ENCODE data around the gene SPECC1L. TPM values are rescaled to one million over a fixed set of nuclear protein-coding genes. Genes with fewer than 3 reads are reported as not detected.
"Not testable (repeated sequence)": the region's sequence is repeated elsewhere in the genome, so short reads cannot be mapped to it uniquely, and the experiment has no call there.

The SPECC1L gene
- total RNA-seq, 2 donors from 2014 or later = 33.6 to 39.1 TPM

GRCh38 chr22:24282401-24282800, 11.8 kb downstream of the SPECC1L start:
- no peaks in the 10 kb centered on the region for H3K36me3 ChIP-seq
- no peak overlapping the region for H3K4me3 ChIP-seq
- DNase-seq (ENCODE audit: low spot score) = no peak
- TF ChIP-seq CTCF (IDR thresholded peaks at IDR 0.05) = no peak
- peaks cover 0 to 32% of the 10 kb centered on the region in 2 donors for H3K4me1 ChIP-seq
- H3K9me3 ChIP-seq = no peaks in the 10 kb centered on the region
- no peaks in the 10 kb centered on the region for H3K27me3 ChIP-seq
- no peak overlapping the region for H3K27ac ChIP-seq

- no peaks in the 10 kb centered on the region for H3K27me3 ChIP-seq
- peaks cover 0 to 51% of the 10 kb centered on the region in 2 donors for H3K4me1 ChIP-seq
- no peaks in the 10 kb centered on the region for H3K36me3 ChIP-seq
- H3K9me3 ChIP-seq = no peaks in the 10 kb centered on the region
- DNase-seq (ENCODE audit: low spot score) = no peak
- H3K4me3 ChIP-seq = no peak overlapping the region
- peak overlapping the region; percentile 52 to 79 for H3K27ac ChIP-seq
- no peak for TF ChIP-seq CTCF (IDR thresholded peaks at IDR 0.05)
These were observed 14.1 kb downstream of the SPECC1L start for GRCh38 chr22:24284747-24285203.

- Histone ChIP-seq H3K27me3 (no peaks in the 10 kb centered on the region), H3K27ac (peak overlapping the region; percentile 52 to 79), H3K4me1 (peaks cover 0 to 56% of the 10 kb centered on the region in 2 donors), H3K4me3 (no peak overlapping the region), H3K36me3 (no peaks in the 10 kb centered on the region), H3K9me3 (no peaks in the 10 kb centered on the region)
- DNase-seq (ENCODE audit: low spot score) = no peak
- no peak for TF ChIP-seq CTCF (IDR thresholded peaks at IDR 0.05)
These were observed 14.6 kb downstream of the SPECC1L start for GRCh38 chr22:24285245-24285644.

GRCh38 chr22:24287212-24287611, 16.6 kb downstream of the SPECC1L start:
- H3K36me3 ChIP-seq; DNase-seq (ENCODE audit: low spot score); H3K4me3 ChIP-seq; H3K27me3 ChIP-seq; H3K9me3 ChIP-seq: not testable (repeated sequence)
- H3K27ac ChIP-seq = peak overlapping the region; percentile 78 to 92
- H3K4me1 ChIP-seq = peaks cover 0 to 75% of the 10 kb centered on the region in 2 donors

GRCh38 chr22:24287801-24288200, 17.2 kb downstream of the SPECC1L start:
- not testable (repeated sequence) for H3K27me3 ChIP-seq; H3K4me3 ChIP-seq; H3K9me3 ChIP-seq; H3K36me3 ChIP-seq; DNase-seq (ENCODE audit: low spot score)
- H3K4me1 ChIP-seq = peaks cover 0 to 77% of the 10 kb centered on the region in 2 donors
- peak overlapping the region; percentile 78 to 92 for H3K27ac ChIP-seq

- DNase-seq (ENCODE audit: low spot score) = no peak
- H3K4me3 ChIP-seq = peak overlapping the region in 1 of 2 donors; percentile 1
- H3K4me1 ChIP-seq = peaks cover 0 to 83% of the 10 kb centered on the region in 2 donors
- TF ChIP-seq CTCF (IDR thresholded peaks at IDR 0.05) = no peak
- H3K27ac ChIP-seq = peak overlapping the region; percentile 78 to 92
- no peaks in the 10 kb centered on the region for H3K9me3 ChIP-seq
- no peaks in the 10 kb centered on the region for H3K36me3 ChIP-seq
- no peaks in the 10 kb centered on the region for H3K27me3 ChIP-seq
These were observed 18.5 kb downstream of the SPECC1L start for GRCh38 chr22:24289114-24289513.

GRCh38 chr22:24289741-24290163, 19.1 kb downstream of the SPECC1L start:
- H3K27ac ChIP-seq = peak overlapping the region; percentile 78 to 92
- no peak for DNase-seq (ENCODE audit: low spot score)
- no peak for TF ChIP-seq CTCF (IDR thresholded peaks at IDR 0.05)
- no peaks in the 10 kb centered on the region for H3K9me3 ChIP-seq
- peaks cover 0 to 85% of the 10 kb centered on the region in 2 donors for H3K4me1 ChIP-seq
- H3K36me3 ChIP-seq = no peaks in the 10 kb centered on the region
- no peak overlapping the region for H3K4me3 ChIP-seq
- no peaks in the 10 kb centered on the region for H3K27me3 ChIP-seq

All from right atrium auricular region (tissue), 2 donors.